WI38 (cell line): ENCODE measurements around the gene TPM3.
"Not testable (repeated sequence)": the region's sequence is repeated elsewhere in the genome, so short reads cannot be mapped to it uniquely, and the experiment has no call there.

ENCODE experiments used
- H3K4me3 ChIP-seq: 2 replicates; pipeline ENCODE4 v1.5.1; 2011; ENCODE audit warnings: low read depth, mild to moderate bottlenecking, control low read depth, low read length
- TF ChIP-seq, protein P1 (sequence below): IDR thresholded peaks from 2 replicates; pipeline ENCODE4 v1.5.1; 2012; ENCODE audit warnings: low read depth, mild to moderate bottlenecking, control low read depth, low read length

Gene TPM3

DNA sequence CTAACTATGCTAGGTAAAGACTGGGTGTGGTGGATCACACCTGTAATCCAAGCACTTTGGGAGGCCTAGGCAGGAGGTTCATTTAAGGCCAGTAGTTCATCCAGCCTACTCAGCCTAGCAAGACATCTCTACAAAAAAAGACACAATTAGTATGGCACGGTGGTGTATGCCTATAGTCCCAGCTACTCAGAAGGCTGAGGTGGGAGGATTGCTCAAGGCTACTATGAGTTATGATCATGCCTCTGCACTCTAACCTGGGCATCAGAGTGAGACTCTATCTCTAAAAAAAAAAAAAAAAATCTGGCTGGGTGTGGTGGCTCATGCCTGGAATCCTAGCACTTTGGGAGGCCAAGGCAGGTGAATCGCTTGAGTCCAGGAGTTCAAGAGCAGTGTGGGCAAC lies 58.6 kb downstream of the TPM3 start:
- no peak overlapping the region for H3K4me3 ChIP-seq
- TF ChIP-seq, protein P1, sequence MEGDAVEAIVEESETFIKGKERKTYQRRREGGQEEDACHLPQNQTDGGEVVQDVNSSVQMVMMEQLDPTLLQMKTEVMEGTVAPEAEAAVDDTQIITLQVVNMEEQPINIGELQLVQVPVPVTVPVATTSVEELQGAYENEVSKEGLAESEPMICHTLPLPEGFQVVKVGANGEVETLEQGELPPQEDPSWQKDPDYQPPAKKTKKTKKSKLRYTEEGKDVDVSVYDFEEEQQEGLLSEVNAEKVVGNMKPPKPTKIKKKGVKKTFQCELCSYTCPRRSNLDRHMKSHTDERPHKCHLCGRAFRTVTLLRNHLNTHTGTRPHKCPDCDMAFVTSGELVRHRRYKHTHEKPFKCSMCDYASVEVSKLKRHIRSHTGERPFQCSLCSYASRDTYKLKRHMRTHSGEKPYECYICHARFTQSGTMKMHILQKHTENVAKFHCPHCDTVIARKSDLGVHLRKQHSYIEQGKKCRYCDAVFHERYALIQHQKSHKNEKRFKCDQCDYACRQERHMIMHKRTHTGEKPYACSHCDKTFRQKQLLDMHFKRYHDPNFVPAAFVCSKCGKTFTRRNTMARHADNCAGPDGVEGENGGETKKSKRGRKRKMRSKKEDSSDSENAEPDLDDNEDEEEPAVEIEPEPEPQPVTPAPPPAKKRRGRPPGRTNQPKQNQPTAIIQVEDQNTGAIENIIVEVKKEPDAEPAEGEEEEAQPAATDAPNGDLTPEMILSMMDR: no peak

DNA sequence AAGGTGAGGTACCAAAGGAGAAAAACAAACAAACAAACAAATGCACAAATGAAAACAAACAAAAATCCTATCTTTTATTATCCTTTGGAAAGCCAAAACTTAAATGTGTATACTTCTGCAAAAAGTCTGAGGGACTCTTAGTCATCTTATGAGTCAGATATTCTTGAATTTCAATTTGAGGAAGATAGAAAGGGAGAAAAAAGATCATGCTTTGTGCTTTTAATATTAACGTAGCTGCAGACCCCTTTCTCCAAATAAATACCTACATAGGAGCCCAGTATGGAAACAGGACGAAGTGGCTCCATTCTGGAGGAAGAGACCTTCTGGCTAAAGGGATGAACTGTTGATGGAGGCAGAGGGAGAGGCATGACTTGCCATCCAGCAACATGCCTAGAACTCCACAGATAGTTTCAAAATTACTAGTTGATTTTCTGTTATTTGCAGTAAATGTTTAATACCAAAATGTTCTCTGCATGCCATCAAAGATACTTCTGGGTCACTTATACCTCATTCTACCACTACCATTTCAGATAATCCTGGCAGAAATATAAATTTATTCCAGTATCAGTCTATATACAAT lies 62.4 kb downstream of the TPM3 start:
- TF ChIP-seq, protein P1: no peak
- no peak overlapping the region for H3K4me3 ChIP-seq

DNA sequence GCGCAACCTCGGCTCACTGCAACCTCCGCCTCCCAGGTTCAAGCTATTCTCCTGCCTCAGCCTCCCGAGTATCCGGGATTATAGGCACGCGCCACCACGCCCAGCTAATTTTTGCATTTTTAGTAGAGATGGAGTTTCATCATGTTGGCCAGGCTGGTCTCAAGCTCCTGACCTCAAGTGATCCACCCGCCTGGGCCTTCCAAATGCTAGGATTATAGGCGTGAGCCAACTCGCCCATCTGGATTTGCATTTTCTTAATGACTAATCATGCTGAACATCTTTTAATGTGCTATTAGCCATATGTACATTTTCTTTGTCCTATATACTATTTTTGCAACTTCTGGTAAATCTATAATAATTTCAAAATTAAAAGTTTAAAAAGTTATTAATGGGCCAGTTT lies 68.7 kb downstream of the TPM3 start:
- H3K4me3 ChIP-seq: not testable (repeated sequence)

DNA sequence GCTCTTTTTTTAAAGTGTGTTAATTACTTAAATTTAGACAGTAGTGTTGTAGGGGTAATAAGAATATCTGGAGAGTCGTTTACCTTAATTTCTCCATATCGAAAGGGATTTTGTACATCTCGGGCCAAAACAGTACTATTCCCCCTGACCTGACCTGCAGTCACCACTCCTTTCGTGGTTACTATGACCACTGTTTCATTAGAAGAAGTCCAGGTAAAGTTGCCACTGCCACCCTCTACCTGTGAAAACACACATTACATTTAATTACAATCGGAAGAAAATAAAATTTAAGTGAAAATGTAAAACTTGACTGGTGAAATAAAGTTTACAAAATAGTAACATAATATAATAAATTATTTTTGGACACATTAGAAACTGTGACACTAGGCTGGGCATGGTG lies 74.3 kb downstream of the TPM3 start:
- TF ChIP-seq, protein P1: no peak
- no peak overlapping the region for H3K4me3 ChIP-seq

DNA sequence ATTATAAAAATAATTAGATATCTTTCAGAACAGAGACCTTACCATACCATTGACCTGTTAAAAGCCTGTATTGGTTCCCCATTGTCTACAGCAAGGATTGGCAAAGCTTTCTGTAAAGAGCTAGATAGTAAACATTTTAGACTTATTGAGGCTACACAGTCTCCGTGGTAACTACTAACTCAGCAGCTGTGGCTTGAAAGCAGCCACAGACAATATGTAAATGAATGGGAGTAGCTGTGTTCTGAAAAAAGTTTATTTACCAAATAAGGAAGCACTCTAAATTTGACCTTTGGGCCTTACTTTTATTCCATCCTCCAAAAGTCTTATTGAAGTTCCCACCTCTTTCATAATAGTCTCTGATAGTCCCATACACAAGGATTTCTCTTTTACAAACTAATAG lies 76.7 kb downstream of the TPM3 start:
- TF ChIP-seq, protein P1: no peak
- no peak overlapping the region for H3K4me3 ChIP-seq
